ENCODE measurements around the gene IRS1. TPM values are rescaled to one million over a fixed set of nuclear protein-coding genes. Genes with fewer than 3 reads are reported as not detected.

The IRS1 gene
- total RNA-seq, 1 donor from 2014 or later = 0.72 TPM

- Mint-ChIP-seq H3K4me1 (ENCODE audit: unreplicated experiment) (no peaks in the 10 kb centered on the region), H3K27me3 (ENCODE audit: unreplicated experiment) (no peaks in the 10 kb centered on the region), H3K4me3 (ENCODE audit: unreplicated experiment) (no peak overlapping the region), H3K27ac (ENCODE audit: unreplicated experiment) (no peak overlapping the region), H3K9me3 (ENCODE audit: unreplicated experiment) (no peaks in the 10 kb centered on the region), H3K36me3 (ENCODE audit: low read depth, unreplicated experiment) (no peaks in the 10 kb centered on the region)
- no peak for TF ChIP-seq CTCF (IDR thresholded peaks at IDR 0.05; ENCODE audit: unreplicated experiment)
- no peak for DNase-seq (ENCODE audit: low spot score)
These were observed 19.3 kb upstream of the IRS1 start for GRCh38 chr2:226818930-226819329.

GRCh38 chr2:226813148-226813701, 13.6 kb upstream of the IRS1 start:
- Mint-ChIP-seq H3K27ac (ENCODE audit: unreplicated experiment) (no peak overlapping the region), H3K4me3 (ENCODE audit: unreplicated experiment) (no peak overlapping the region), H3K4me1 (ENCODE audit: unreplicated experiment) (no peaks in the 10 kb centered on the region), H3K36me3 (ENCODE audit: low read depth, unreplicated experiment) (no peaks in the 10 kb centered on the region), H3K27me3 (ENCODE audit: unreplicated experiment) (no peaks in the 10 kb centered on the region), H3K9me3 (ENCODE audit: unreplicated experiment) (no peaks in the 10 kb centered on the region)
- no peak for TF ChIP-seq CTCF (IDR thresholded peaks at IDR 0.05; ENCODE audit: unreplicated experiment)
- DNase-seq (ENCODE audit: low spot score) = peak; percentile 14

GRCh38 chr2:226803410-226803809, 3.8 kb upstream of the IRS1 start:
- Mint-ChIP-seq H3K4me1 (ENCODE audit: unreplicated experiment) (peaks cover 4% of the 10 kb centered on the region), H3K4me3 (ENCODE audit: unreplicated experiment) (no peak overlapping the region), H3K27me3 (ENCODE audit: unreplicated experiment) (peaks cover 4% of the 10 kb centered on the region), H3K9me3 (ENCODE audit: unreplicated experiment) (no peaks in the 10 kb centered on the region), H3K27ac (ENCODE audit: unreplicated experiment) (no peak overlapping the region), H3K36me3 (ENCODE audit: low read depth, unreplicated experiment) (no peaks in the 10 kb centered on the region)
- no peak for DNase-seq (ENCODE audit: low spot score)
- no peak for TF ChIP-seq CTCF (IDR thresholded peaks at IDR 0.05; ENCODE audit: unreplicated experiment)

- Mint-ChIP-seq H3K36me3 (ENCODE audit: low read depth, unreplicated experiment) (no peaks in the 10 kb centered on the region), H3K4me1 (ENCODE audit: unreplicated experiment) (peaks cover 4% of the 10 kb centered on the region), H3K9me3 (ENCODE audit: unreplicated experiment) (no peaks in the 10 kb centered on the region), H3K27ac (ENCODE audit: unreplicated experiment) (no peak overlapping the region), H3K4me3 (ENCODE audit: unreplicated experiment) (no peak overlapping the region), H3K27me3 (ENCODE audit: unreplicated experiment) (peaks cover 6% of the 10 kb centered on the region)
- TF ChIP-seq CTCF (IDR thresholded peaks at IDR 0.05; ENCODE audit: unreplicated experiment) = peak; percentile 69
- peak; percentile 13 for DNase-seq (ENCODE audit: low spot score)
These were observed 3.0 kb upstream of the IRS1 start for GRCh38 chr2:226802573-226802972.

GRCh38 chr2:226800941-226801784, 1.5 kb upstream of the IRS1 start:
- peaks cover 4% of the 10 kb centered on the region for H3K4me1 Mint-ChIP-seq (ENCODE audit: unreplicated experiment)
- TF ChIP-seq CTCF (IDR thresholded peaks at IDR 0.05; ENCODE audit: unreplicated experiment) = no peak
- H3K4me3 Mint-ChIP-seq (ENCODE audit: unreplicated experiment) = peak overlapping the region; percentile 94
- H3K27ac Mint-ChIP-seq (ENCODE audit: unreplicated experiment) = no peak overlapping the region
- peaks cover 7% of the 10 kb centered on the region for H3K27me3 Mint-ChIP-seq (ENCODE audit: unreplicated experiment)
- H3K36me3 Mint-ChIP-seq (ENCODE audit: low read depth, unreplicated experiment) = no peaks in the 10 kb centered on the region
- peak; percentile 88 for DNase-seq (ENCODE audit: low spot score)
- no peaks in the 10 kb centered on the region for H3K9me3 Mint-ChIP-seq (ENCODE audit: unreplicated experiment)

All from endothelial cell (in vitro differentiated cells).